Lower lobe of right lung (tissue), 2 donors: ENCODE measurements around the gene SLAMF7. TPM values are rescaled to one million over a fixed set of nuclear protein-coding genes. Genes with fewer than 3 reads are reported as not detected.

Source experiments
- ATAC-seq, 2 donors: fragments of 200-7000 bp; cut with Tn5 transposase; one replicate each; pipeline ENCODE4 v1.9.1; 2020 to 2022; ENCODE audit warnings: mild to moderate bottlenecking in 2 of 2, moderate library complexity in 2 of 2
- DNase-seq: peaks from one replicate; pipeline ENCODE4 v3.0.0-alpha.2; 2020
- H3K27ac ChIP-seq: fragments of 200-600 bp; one replicate; pipeline ENCODE4 v1.8.0; 2022
- H3K27me3 ChIP-seq: fragments of 200-600 bp; one replicate; pipeline ENCODE4 v1.8.0; 2022; ENCODE audit warnings: low read depth
- H3K36me3 ChIP-seq: fragments of 200-600 bp; one replicate; pipeline ENCODE4 v1.8.0; 2022; ENCODE audit warnings: mild to moderate bottlenecking
- H3K4me1 ChIP-seq: fragments of 200-600 bp; one replicate; pipeline ENCODE4 v1.8.0; 2022
- H3K4me3 ChIP-seq: fragments of 200-600 bp; one replicate; pipeline ENCODE4 v1.8.0; 2022; ENCODE audit warnings: mild to moderate bottlenecking
- H3K9me3 ChIP-seq: fragments of 200-600 bp; one replicate; pipeline ENCODE4 v1.8.0; 2022
- intact Hi-C: fragments of 100-400 bp; cut with DNase I; formaldehyde crosslinking; loops from one replicate; pipeline ENCODE4 v1.11.0; 2022
- total RNA-seq: library from RNA; stranded (reverse); fragmentation: NEBNext Ultra II Directional; extraction: Animal tissue kit (Norgen Biotek cat#: 25700); gene quantifications from one replicate; pipeline ENCODE4 v1.2.1, GENCODE V29; 2021
- TF ChIP-seq, protein P1 (sequence below): fragments of 200-600 bp; IDR thresholded peaks from one replicate; pipeline ENCODE4 v1.8.0; 2022; ENCODE audit warnings: antibody characterized with exemption, mild to moderate bottlenecking
- donor health status: DM: no; HTN: yes; CAD: no; lungs with severe emphysema.

The SLAMF7 gene
- total RNA-seq, 1 donor from 2014 or later = 7.9 TPM

GRCh38 chr1:160800142-160800541 lies 61.1 kb downstream of the SLAMF7 start:
- Histone ChIP-seq H3K4me3 (no peak overlapping the region), H3K27ac (no peak overlapping the region), H3K9me3 (no peaks in the 10 kb centered on the region), H3K36me3 (no peaks in the 10 kb centered on the region), H3K27me3 (peaks cover 5% of the 10 kb centered on the region), H3K4me1 (no peaks in the 10 kb centered on the region)
- intact Hi-C loops = no loop called here
- no peak for DNase-seq
- ATAC-seq = no peak
- TF ChIP-seq, protein P1, sequence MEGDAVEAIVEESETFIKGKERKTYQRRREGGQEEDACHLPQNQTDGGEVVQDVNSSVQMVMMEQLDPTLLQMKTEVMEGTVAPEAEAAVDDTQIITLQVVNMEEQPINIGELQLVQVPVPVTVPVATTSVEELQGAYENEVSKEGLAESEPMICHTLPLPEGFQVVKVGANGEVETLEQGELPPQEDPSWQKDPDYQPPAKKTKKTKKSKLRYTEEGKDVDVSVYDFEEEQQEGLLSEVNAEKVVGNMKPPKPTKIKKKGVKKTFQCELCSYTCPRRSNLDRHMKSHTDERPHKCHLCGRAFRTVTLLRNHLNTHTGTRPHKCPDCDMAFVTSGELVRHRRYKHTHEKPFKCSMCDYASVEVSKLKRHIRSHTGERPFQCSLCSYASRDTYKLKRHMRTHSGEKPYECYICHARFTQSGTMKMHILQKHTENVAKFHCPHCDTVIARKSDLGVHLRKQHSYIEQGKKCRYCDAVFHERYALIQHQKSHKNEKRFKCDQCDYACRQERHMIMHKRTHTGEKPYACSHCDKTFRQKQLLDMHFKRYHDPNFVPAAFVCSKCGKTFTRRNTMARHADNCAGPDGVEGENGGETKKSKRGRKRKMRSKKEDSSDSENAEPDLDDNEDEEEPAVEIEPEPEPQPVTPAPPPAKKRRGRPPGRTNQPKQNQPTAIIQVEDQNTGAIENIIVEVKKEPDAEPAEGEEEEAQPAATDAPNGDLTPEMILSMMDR = no peak

DNA sequence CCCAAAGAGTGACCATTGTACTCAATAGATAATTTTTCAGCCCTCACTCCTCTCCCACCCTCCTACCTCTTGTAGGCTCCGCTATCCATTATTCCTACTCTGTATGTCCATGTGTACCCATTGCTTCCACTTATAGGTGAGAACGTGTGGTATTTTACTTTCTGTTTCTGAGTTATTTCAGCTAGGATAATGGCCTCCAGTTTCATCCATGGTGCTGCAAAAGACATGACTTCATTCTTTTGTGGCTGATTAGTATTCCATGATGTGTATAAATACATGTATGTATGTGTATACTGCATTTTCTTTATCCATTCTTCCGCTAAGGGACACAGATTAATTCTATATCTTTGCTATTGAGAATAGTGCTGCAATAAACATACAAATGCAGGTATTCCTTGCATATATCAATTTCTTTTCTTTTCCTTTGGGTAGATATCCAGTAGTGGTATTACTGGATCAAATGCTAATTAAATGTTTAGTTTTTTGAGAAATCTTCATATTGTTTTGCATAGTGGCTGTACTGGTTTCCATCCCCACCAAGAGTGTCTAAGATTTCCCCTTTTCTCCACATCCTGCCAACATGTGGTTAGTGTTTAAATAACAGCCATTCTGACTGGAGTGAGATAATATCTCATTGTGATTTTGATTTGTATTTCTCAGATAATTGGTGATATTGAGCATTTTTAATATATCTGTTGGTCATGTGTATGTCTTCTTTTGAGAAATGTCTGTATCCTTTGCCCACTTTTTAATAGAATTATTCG lies 61.8 kb downstream of the SLAMF7 start:
- no peaks in the 10 kb centered on the region for H3K9me3 ChIP-seq

DNA sequence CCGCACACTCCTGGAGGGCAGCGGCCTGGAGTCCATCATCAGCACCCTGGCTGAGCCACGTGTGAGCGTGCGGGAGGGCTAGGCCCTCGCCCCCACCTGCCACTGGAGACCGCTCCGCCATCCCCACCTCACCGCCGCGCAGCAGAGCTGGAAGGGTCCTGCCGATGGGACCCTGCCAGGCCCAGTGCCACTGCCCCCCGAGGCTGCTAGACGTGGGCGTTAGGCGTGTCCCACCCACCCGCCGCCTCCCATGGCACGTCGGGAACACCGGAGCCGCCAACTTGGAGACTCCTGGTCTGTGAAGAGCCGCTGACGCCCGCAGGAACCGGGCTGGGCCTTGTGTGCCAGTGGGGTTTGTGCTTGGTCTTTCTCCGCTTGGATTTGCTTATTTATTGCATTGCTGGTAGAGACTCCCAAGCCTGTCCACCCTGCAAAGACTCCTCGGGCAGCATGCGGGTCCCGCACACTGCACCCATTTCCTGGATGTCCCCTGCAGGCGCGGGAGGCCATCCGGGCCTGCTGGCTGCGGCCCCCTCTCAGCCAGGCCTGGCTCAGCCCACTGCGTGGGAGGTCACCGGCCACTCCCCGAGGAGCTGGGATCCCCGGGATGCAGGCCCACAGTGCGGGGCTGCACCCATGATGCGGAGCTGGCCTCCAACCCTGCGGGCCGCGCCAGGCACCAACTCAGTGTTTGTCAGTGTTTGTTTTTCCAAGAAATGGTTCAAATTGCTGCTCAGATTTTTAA lies 63.0 kb downstream of the SLAMF7 start:
- H3K36me3 ChIP-seq = no peaks in the 10 kb centered on the region
- intact Hi-C loops = no loop called here
- H3K9me3 ChIP-seq = peaks cover 6% of the 10 kb centered on the region
- no peak overlapping the region for H3K27ac ChIP-seq
- ATAC-seq (no peak), DNase-seq (no peak)
- H3K4me3 ChIP-seq = no peak overlapping the region
- H3K27me3 ChIP-seq = peaks cover 5% of the 10 kb centered on the region
- TF ChIP-seq, protein P1 = no peak
- no peaks in the 10 kb centered on the region for H3K4me1 ChIP-seq

More for the DNA sequence above, 61.8 kb downstream of the SLAMF7 start:
- ATAC-seq (no peak), DNase-seq (no peak)
- Histone ChIP-seq H3K27me3 (peaks cover 5% of the 10 kb centered on the region), H3K4me3 (no peak overlapping the region), H3K36me3 (no peaks in the 10 kb centered on the region), H3K4me1 (no peaks in the 10 kb centered on the region), H3K27ac (no peak overlapping the region)
- TF ChIP-seq, protein P1 = no peak
- intact Hi-C loops = no loop called here

Other genes with a start within 250 kb of the SLAMF7 start
- gene SLAMF6, start 216.0 kb upstream of the SLAMF7 start, total RNA-seq = 4.8 TPM
- gene CD84, start 159.8 kb upstream of the SLAMF7 start, total RNA-seq = 24.1 TPM
- 1.4 TPM for gene SLAMF1, start 92.2 kb upstream of the SLAMF7 start, total RNA-seq
- gene CD48, start 27.4 kb upstream of the SLAMF7 start, total RNA-seq = 26.3 TPM
- gene LY9, start 56.9 kb downstream of the SLAMF7 start, total RNA-seq = 1.8 TPM
- 4.5 TPM for gene CD244, start 123.6 kb downstream of the SLAMF7 start, total RNA-seq
- 2.7 TPM for gene ITLN1, start 145.9 kb downstream of the SLAMF7 start, total RNA-seq
- gene ITLN2, start 215.6 kb downstream of the SLAMF7 start, total RNA-seq = 30.7 TPM